ENCODE data around the gene RS1.

The RS1 gene

GRCh38 chrX:18668071-18668835, 3.7 kb downstream of the RS1 start:
- no peak for DNase-seq (ENCODE audit: low read depth in 2 of 2)

GRCh38 chrX:18666614-18667013, 5.3 kb downstream of the RS1 start:
- DNase-seq (ENCODE audit: low read depth in 2 of 2) = no peak

GRCh38 chrX:18664947-18665346, 7.0 kb downstream of the RS1 start:
- no peak for DNase-seq (ENCODE audit: low read depth in 2 of 2)

- no peak for DNase-seq (ENCODE audit: low read depth in 2 of 2)
These were observed 10.6 kb downstream of the RS1 start for GRCh38 chrX:18661273-18661672.

- DNase-seq (ENCODE audit: low read depth in 2 of 2) = no peak
These were observed 16.8 kb downstream of the RS1 start for GRCh38 chrX:18654875-18655836.

- no peak for DNase-seq (ENCODE audit: low read depth in 2 of 2)
These were observed 19.3 kb downstream of the RS1 start for GRCh38 chrX:18652636-18653035.

- no peak for DNase-seq (ENCODE audit: low read depth in 2 of 2)
These were observed 21.2 kb downstream of the RS1 start for GRCh38 chrX:18650662-18651061.

- no peak for DNase-seq (ENCODE audit: low read depth in 2 of 2)
These were observed 22.4 kb downstream of the RS1 start for GRCh38 chrX:18649498-18649951.

GRCh38 chrX:18647621-18648020, 24.3 kb downstream of the RS1 start:
- no peak for DNase-seq (ENCODE audit: low read depth in 2 of 2)

- DNase-seq (ENCODE audit: low read depth in 2 of 2) = no peak
These were observed 28.1 kb downstream of the RS1 start for GRCh38 chrX:18643853-18644252.

GRCh38 chrX:18643243-18643642, 28.7 kb downstream of the RS1 start:
- no peak for DNase-seq (ENCODE audit: low read depth in 2 of 2)

- no peak for DNase-seq (ENCODE audit: low read depth in 2 of 2)
These were observed 31.2 kb downstream of the RS1 start for GRCh38 chrX:18640686-18641085.

GRCh38 chrX:18639280-18639679, 32.6 kb downstream of the RS1 start:
- no peak for DNase-seq (ENCODE audit: low read depth in 2 of 2)

- DNase-seq (ENCODE audit: low read depth in 2 of 2) = no peak
These were observed 33.5 kb downstream of the RS1 start for GRCh38 chrX:18638398-18638797.

- no peak for DNase-seq (ENCODE audit: low read depth in 2 of 2)
These were observed 41.0 kb downstream of the RS1 start for GRCh38 chrX:18630934-18631333.

GRCh38 chrX:18624599-18624998, 47.3 kb downstream of the RS1 start:
- no peak for DNase-seq (ENCODE audit: low read depth in 2 of 2)

- no peak for DNase-seq (ENCODE audit: low read depth in 2 of 2)
These were observed 51.6 kb downstream of the RS1 start for GRCh38 chrX:18620349-18620748.

GRCh38 chrX:18619288-18619687, 52.6 kb downstream of the RS1 start:
- DNase-seq (ENCODE audit: low read depth in 2 of 2) = no peak

- no peak for DNase-seq (ENCODE audit: low read depth in 2 of 2)
These were observed 54.5 kb downstream of the RS1 start for GRCh38 chrX:18617407-18617750.

GRCh38 chrX:18616688-18617406, 55.1 kb downstream of the RS1 start:
- no peak for DNase-seq (ENCODE audit: low read depth in 2 of 2)

GRCh38 chrX:18613930-18614639, 57.8 kb downstream of the RS1 start:
- DNase-seq (ENCODE audit: low read depth in 2 of 2) = no peak

GRCh38 chrX:18607966-18608365, 63.9 kb downstream of the RS1 start:
- DNase-seq (ENCODE audit: low read depth in 2 of 2) = no peak

Data from stimulated activated CD8-positive, alpha-beta memory T cell treated with anti-CD3 and anti-CD28 coated beads, Interleukin-15, amount 100 ng/mL, for 48 hours (primary cell).